Testis (tissue), 2 donors: Measurements from ENCODE around the gene PDE8B.

Experiments used
- CTCF ChIP-seq, 3 experiments: fragments of 450-650 bp in 2 of 3; fragments of 200-600 bp in 1 of 3; sonication (generic) in 1 of 3; IDR thresholded peaks; one replicate each; pipeline ENCODE4 v1.5.1; 2016 to 2019; ENCODE audit warnings: antibody characterized with exemption in 3 of 3, mild to moderate bottlenecking in 2 of 3, moderate library complexity in 1 of 3
- POLR2A ChIP-seq: fragments of 450-650 bp; IDR thresholded peaks from one replicate; pipeline ENCODE4 v1.6.1; 2017; ENCODE audit warnings: antibody characterized with exemption, mild to moderate bottlenecking, moderate library complexity

- TF ChIP-seq CTCF (IDR thresholded peaks at IDR 0.05), result no peak
- TF ChIP-seq POLR2A, result no peak
These were observed 87.7 kb downstream of the PDE8B start for GRCh38 chr5:77298146-77298545.
